Measurements from ENCODE around the gene TSPAN32. TPM values are rescaled to one million over a fixed set of nuclear protein-coding genes. Genes with fewer than 3 reads are reported as not detected.

The TSPAN32 gene
- total RNA-seq, 4 donors from 2014 or later = not detected

- Histone ChIP-seq H3K4me3 (no peak overlapping the region), H3K27me3 (no peaks in the 10 kb centered on the region), H3K4me1 (peaks cover 0 to 7% of the 10 kb centered on the region in 2 donors), H3K27ac (no peak overlapping the region), H3K9me3 (no peaks in the 10 kb centered on the region), H3K36me3 (no peaks in the 10 kb centered on the region)
- ATAC-seq (no peak), DNase-seq (no peak)
- TF ChIP-seq CTCF (IDR thresholded peaks at IDR 0.05 in 4 of 5, conservative IDR thresholded peaks at IDR 0.05 in 1 of 5) (no peak), POLR2A (IDR thresholded peaks at IDR 0.05) (no peak)
- intact Hi-C loops (cut with DNase I; ENCODE audit: low total_unique reads) (loop anchor here (5.0 to 10.0 kb wide), 4 partner anchors 69 to 586 kb away; partner anchors contain the start of gene CD81), in situ Hi-C loops (cut with MboI; ENCODE audit: low sequenced_read_pairs in 4 of 4) (no loop called here)
Observed at GRCh38 chr11:2308713-2309112, 6.9 kb downstream of the TSPAN32 start.

GRCh38 chr11:2309251-2310072 is 7.6 kb downstream of the TSPAN32 start:
- Histone ChIP-seq H3K4me1 (peaks cover 3 to 12% of the 10 kb centered on the region in 2 donors), H3K27me3 (no peaks in the 10 kb centered on the region), H3K9me3 (no peaks in the 10 kb centered on the region), H3K36me3 (no peaks in the 10 kb centered on the region), H3K4me3 (no peak overlapping the region), H3K27ac (no peak overlapping the region)
- in situ Hi-C loops (cut with MboI; ENCODE audit: low sequenced_read_pairs in 4 of 4) (loop anchor here in 1 of 4 donors (10.0 kb wide), 1 partner anchor 115 kb away; no protein-coding TSS in a partner anchor), intact Hi-C loops (cut with DNase I; ENCODE audit: low total_unique reads) (loop anchor here (5.0 to 10.0 kb wide), 4 partner anchors 68 to 585 kb away; partner anchors contain the start of gene CD81)
- TF ChIP-seq CTCF (IDR thresholded peaks at IDR 0.05 in 4 of 5, conservative IDR thresholded peaks at IDR 0.05 in 1 of 5) (no peak), POLR2A (IDR thresholded peaks at IDR 0.05) (no peak)
- no peak for ATAC-seq
- DNase-seq = no peak

- H3K9me3 ChIP-seq = no peaks in the 10 kb centered on the region
- peaks cover 11 to 16% of the 10 kb centered on the region in 2 donors for H3K4me1 ChIP-seq
- no peak overlapping the region for H3K27ac ChIP-seq
- ATAC-seq (no peak), DNase-seq (no peak)
- H3K4me3 ChIP-seq = no peak overlapping the region
- no peak for TF ChIP-seq CTCF (IDR thresholded peaks at IDR 0.05 in 4 of 5, conservative IDR thresholded peaks at IDR 0.05 in 1 of 5)
- TF ChIP-seq POLR2A (IDR thresholded peaks at IDR 0.05) = no peak
- in situ Hi-C loops (cut with MboI; ENCODE audit: low sequenced_read_pairs in 4 of 4) (loop anchor here in 1 of 4 donors (10.0 kb wide), 1 partner anchor 115 kb away; no protein-coding TSS in a partner anchor), intact Hi-C loops (cut with DNase I; ENCODE audit: low total_unique reads) (no loop called here)
- H3K36me3 ChIP-seq = no peaks in the 10 kb centered on the region
- no peaks in the 10 kb centered on the region for H3K27me3 ChIP-seq
Observed at GRCh38 chr11:2310073-2310785, 8.4 kb downstream of the TSPAN32 start.

- no peaks in the 10 kb centered on the region for H3K36me3 ChIP-seq
- in situ Hi-C loops (cut with MboI; ENCODE audit: low sequenced_read_pairs in 4 of 4) = loop anchor here in 1 of 4 donors (10.0 kb wide), 1 partner anchor 114 kb away; no protein-coding TSS in a partner anchor
- no peaks in the 10 kb centered on the region for H3K27me3 ChIP-seq
- intact Hi-C loops (cut with DNase I; ENCODE audit: low total_unique reads) = no loop called here
- H3K4me1 ChIP-seq = peaks cover 13 to 15% of the 10 kb centered on the region in 2 donors
- DNase-seq (no peak), ATAC-seq (no peak)
- no peak overlapping the region for H3K4me3 ChIP-seq
- no peaks in the 10 kb centered on the region for H3K9me3 ChIP-seq
- no peak overlapping the region for H3K27ac ChIP-seq
- no peak for TF ChIP-seq CTCF (IDR thresholded peaks at IDR 0.05 in 4 of 5, conservative IDR thresholded peaks at IDR 0.05 in 1 of 5)
- TF ChIP-seq POLR2A (IDR thresholded peaks at IDR 0.05) = no peak
Observed at GRCh38 chr11:2310786-2311352, 9.1 kb downstream of the TSPAN32 start.
